CMK (cell line): Measurements from ENCODE around the gene FRK.
"Not testable (repeated sequence)": the region's sequence is repeated elsewhere in the genome, so short reads cannot be mapped to it uniquely, and the experiment has no call there.

Experiments used
- DNase-seq: peaks from one replicate; pipeline ENCODE4 v3.0.0-alpha.2; 2010; ENCODE audit warnings: low read depth

Gene FRK

GRCh38 chr6:116073765-116074440 is 13.2 kb upstream of the FRK start:
- DNase-seq, result no peak

- no peak for DNase-seq
These were observed 11.7 kb upstream of the FRK start for GRCh38 chr6:116072368-116072767.

- no peak for DNase-seq
These were observed 10.1 kb upstream of the FRK start for GRCh38 chr6:116070616-116071389.

GRCh38 chr6:116070101-116070500 is 9.4 kb upstream of the FRK start:
- DNase-seq, result no peak

GRCh38 chr6:116066789-116067188 is 6.1 kb upstream of the FRK start:
- no peak for DNase-seq

- no peak for DNase-seq
These were observed 4.0 kb upstream of the FRK start for GRCh38 chr6:116064666-116065065.

GRCh38 chr6:116062496-116062895 is 1.8 kb upstream of the FRK start:
- no peak for DNase-seq

GRCh38 chr6:116059713-116060571 is 749 bp downstream of the FRK start:
- DNase-seq, result no peak

- DNase-seq, result no peak
These were observed 2.9 kb downstream of the FRK start for GRCh38 chr6:116057766-116058165.

- no peak for DNase-seq
These were observed 5.2 kb downstream of the FRK start for GRCh38 chr6:116055513-116055912.

- DNase-seq, result no peak
These were observed 9.4 kb downstream of the FRK start for GRCh38 chr6:116051244-116051643.

GRCh38 chr6:116050737-116051136 is 10.0 kb downstream of the FRK start:
- DNase-seq, result no peak

GRCh38 chr6:116049321-116049720 is 11.4 kb downstream of the FRK start:
- no peak for DNase-seq

GRCh38 chr6:116047173-116047933 is 13.3 kb downstream of the FRK start:
- DNase-seq, result no peak

- no peak for DNase-seq
These were observed 14.0 kb downstream of the FRK start for GRCh38 chr6:116046737-116047136.

GRCh38 chr6:116046272-116046671 is 14.4 kb downstream of the FRK start:
- not testable (repeated sequence) for DNase-seq

- no peak for DNase-seq
These were observed 18.8 kb downstream of the FRK start for GRCh38 chr6:116041934-116042333.

- no peak for DNase-seq
These were observed 19.7 kb downstream of the FRK start for GRCh38 chr6:116040993-116041392.

GRCh38 chr6:116036885-116037284 is 23.8 kb downstream of the FRK start:
- DNase-seq, result no peak

GRCh38 chr6:116036075-116036773 is 24.5 kb downstream of the FRK start:
- no peak for DNase-seq

GRCh38 chr6:116035616-116036015 is 25.1 kb downstream of the FRK start:
- DNase-seq, result no peak
